ENCODE measurements around the gene DYNC2I2.
"Not testable (repeated sequence)": the region's sequence is repeated elsewhere in the genome, so short reads cannot be mapped to it uniquely, and the experiment has no call there.

DYNC2I2 gene

GRCh38 chr9:128656416-128657343 lies at the start of gene DYNC2I2:
Gene DYNC2I2, minus strand, starts transcription at chr9:128656847. Its CDS starts 121 bp downstream, at chr9:128656726.
- peak; percentile 96 for DNase-seq

- DNase-seq, result no peak
Measured at GRCh38 chr9:128706045-128706444, 49.4 kb upstream of the DYNC2I2 start.

- no peak for DNase-seq
Measured at GRCh38 chr9:128705051-128705965, 48.7 kb upstream of the DYNC2I2 start.

DNA sequence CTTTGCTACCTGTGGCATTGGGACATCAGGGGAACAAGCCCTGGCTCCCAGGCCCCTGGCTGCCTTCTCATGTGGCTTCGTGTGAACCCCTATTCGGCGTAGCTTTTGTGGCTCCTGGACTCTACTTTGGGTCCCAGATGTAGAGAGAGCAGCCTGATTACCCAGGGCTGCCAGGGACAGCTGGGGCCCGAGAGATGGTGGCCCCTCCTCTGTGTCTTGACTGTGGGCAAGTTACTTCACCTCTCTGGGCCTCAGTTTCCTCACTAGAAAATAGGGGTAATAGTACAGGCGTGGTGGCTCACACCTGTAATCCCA lies 47.7 kb upstream of the DYNC2I2 start:
- no peak for DNase-seq

DNA sequence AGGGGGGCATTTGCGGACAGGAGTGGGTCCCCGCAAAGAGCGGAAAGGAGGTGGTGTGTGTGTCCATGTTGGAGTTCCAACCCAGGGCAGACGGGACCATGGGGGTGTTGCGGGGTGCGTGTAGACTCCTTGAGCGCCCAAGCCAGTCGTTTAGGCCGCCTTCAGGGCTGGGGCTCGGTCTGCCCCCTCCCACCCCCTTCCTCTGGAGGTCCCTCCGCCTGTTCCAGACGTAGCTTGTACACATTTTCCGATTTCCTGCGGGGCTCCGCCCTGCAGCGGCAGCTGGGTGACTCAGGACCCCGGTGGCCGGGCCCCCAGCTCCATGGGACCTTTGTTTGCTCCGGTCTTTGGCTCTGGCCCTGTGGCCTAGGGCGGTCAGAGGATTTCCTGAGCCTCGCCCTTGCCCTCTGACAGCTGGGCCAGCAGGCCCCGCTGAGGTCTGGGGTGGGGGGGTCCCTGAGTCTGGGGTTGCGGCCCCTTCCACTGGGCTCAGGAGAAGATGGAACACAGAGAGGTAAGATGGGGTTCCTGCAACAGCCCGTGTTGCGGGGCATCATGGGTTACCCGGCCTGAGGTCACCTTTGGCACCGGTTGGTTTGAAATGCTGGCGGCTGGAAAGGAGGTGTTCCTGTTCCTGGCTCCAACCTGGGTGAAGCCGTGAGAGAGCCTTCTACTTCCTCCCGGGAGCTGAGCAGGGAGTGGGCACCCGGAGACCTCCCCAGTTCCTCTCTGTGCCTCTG lies 47.1 kb upstream of the DYNC2I2 start:
- no peak for DNase-seq

DNA sequence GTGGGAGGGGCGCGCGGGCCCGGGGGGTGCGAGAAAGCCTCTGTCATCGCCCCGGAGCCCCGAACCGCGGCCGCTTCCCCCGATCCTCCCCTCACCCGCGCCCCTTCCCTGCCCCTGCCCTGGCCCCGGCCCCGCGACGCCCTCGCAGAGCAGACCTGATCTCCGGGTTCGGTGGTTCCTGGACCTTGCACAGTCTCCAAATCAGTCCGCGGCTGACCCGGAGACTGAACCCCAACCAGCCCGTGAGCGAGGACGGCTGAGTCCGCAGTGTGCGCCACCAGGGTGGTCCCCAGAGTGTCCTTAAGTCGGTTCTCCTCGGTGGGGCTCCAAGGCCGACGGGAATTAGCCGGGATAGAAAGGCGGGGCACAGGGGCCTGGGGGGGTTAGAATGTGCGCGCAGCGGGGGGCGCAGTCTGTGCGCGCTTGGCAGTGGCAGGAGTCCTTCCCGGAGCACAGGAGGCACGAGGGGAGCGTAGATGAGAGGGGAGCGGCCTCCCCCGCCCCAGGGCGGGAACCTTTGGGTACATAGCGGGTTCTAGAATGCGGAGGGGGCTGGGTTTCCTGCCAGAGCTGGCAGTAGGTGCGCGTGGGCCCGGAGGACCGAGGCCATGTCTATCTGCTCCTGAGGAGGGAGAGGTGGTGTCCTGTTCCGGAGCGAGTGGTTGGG lies 46.4 kb upstream of the DYNC2I2 start:
- no peak for DNase-seq

GRCh38 chr9:128702445-128702948 lies 45.9 kb upstream of the DYNC2I2 start, which contains the start of gene PKN3:
Gene PKN3, plus strand, starts transcription at chr9:128702503. Its CDS starts 413 bp downstream, at chr9:128702916.
- peak; percentile 86 for DNase-seq

DNA sequence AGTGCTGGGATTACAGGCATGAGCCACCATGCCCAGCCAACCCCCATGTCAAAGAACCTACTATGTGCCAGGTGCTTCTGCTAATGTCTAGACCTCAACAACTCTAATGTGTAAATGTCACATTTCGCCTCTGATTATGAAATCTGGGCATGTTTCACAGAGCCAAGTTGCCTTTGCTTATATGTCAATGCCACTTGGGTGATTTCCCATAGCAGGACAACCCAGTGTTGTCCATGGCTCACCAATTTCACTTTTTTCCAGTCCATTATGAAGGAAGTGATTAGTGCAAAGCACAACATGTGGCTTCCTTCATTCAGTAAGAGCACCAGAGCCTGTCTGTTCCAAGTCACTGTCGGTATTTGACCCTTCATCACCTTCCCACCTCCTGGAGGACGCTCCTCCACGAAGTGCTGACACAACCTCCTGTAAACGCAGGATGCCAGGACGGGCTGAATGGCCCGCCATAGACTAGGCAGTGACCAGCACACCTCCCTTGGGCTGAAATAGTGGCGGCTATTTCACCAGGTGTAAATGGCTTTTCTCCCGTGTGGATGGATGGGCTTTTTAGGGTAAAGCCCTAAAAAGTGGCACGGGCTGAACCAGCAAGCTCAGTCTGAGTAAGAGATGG lies 44.7 kb upstream of the DYNC2I2 start:
- DNase-seq, result no peak

- DNase-seq, result not testable (repeated sequence)
Measured at GRCh38 chr9:128699096-128699795, 42.6 kb upstream of the DYNC2I2 start.

GRCh38 chr9:128696923-128697707 lies 40.5 kb upstream of the DYNC2I2 start:
- no peak for DNase-seq

- DNase-seq, result no peak
Measured at GRCh38 chr9:128694344-128694743, 37.7 kb upstream of the DYNC2I2 start.

GRCh38 chr9:128693738-128694137 lies 37.1 kb upstream of the DYNC2I2 start:
- not testable (repeated sequence) for DNase-seq

DNA sequence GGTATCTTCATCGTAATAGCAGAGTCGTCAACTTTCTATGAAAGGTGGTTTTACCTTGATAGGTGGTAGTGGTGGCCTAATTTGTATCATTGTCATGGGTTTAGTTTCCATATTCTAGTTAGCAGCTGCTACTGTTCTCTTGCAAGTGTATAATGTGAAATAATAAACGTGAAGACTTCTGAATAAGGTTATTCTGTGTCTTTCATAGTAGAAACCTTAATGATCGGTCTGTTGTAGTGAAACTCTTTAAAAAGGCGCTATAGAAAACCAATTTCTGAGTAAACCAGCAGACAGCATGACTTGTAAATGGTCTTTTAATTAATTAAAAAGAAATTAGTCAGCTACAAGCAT lies 34.0 kb upstream of the DYNC2I2 start:
- no peak for DNase-seq

DNA sequence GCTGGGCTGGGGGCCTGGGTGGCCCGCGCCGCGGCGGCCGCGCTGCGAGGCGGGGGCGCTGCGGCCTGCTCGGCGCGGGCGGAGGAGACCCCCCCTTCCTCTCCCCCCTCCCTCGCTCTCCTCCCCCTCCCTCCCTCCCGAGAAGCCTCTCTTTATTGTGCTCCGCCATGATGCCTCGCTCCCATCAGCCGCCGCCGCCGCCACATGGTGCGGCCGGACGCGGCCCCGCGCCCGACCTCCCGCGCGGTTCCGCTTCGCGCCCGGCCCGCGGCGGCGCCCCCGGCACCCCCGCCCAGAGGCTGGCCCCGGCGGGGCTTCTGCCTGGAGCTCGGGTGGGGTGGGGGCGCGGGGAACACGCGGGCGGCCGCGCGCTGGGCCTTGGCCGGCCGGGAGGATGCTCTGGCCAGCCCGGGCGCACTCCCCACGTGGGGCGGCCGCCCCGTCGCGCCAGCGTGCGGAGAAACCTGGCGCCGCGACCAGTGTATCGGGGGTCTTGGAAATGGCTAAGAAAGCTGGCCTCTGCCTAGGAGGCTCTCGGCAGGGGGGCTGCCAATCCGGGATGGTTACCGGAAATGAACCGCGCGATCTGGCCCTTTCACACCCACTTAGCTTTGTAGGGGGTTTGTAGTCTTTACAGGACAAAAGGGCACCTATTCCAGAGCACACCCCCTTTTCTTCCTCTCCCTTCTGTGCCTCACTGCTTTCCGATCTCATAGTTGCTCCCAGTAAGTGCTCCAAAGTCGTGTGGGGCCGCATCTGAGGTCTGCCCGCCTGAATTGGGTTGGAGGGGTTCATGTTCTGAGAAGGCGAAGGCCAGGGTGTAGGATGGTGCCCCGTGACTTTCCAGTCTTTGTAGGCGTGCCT lies 33.4 kb upstream of the DYNC2I2 start:
- DNase-seq, result peak; percentile 61

DNA sequence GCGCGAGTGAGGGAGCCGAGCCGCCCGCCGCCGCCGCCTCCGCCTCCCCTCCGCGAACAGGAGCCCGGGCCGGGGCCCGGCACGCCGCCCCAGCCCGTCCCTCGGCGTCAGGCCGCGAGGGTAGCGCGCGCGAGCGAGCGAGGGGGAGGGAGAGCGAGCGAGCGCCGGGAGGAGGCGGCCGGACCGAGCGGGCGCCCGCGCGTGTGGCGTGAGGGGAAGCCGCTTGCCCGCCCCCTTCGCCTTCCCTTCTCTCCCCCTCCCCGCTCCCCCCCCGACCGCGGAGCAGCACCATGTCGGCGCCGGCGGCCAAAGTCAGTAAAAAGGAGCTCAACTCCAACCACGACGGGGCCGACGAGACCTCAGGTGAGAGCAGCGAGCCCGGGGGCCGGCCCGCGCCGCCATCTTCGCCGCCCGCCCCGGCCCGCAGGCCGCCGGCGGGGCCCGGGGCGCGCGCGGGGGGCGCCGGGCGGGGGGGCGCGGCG lies 32.7 kb upstream of the DYNC2I2 start:
- peak; percentile 59 for DNase-seq

DNA sequence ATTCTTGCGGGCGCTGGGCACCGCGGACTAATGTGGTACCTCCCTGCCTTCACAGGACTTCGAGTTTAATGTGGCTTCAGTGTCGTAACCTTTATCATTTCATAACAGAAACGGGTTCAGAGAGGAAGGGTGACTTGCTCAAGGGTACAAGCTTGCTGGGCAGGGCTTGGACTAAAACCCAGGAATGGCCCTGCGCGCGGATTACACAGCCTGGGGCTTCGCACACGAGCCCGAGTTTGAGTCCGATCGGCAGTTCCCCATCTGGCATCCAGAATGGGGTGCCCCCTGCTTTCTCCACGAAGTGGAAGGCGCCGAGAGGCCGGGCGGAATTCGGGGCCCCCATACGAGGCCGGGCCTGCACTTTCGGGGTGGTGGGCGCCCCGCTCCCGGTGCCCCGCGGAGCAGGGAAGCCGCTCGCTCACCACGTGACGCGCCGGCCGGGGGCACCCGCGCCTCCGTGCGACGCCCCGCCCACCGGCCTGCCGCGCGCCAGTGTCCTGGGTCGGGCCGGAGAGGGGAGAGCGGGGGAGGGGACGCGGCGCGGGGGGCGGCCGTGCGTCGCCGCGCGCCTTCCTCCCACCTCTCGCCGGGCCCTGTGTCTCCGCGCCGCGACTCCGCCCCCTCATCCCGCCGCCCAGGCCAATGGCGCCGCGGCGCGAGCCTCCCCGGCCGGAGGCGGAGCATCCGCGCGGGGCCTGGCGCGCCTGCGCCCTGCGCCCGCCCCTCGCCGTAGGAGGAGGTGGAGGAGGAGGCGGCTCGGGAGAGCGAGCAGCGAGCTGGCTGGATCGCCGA lies 32.0 kb upstream of the DYNC2I2 start, which contains the start of gene SET:
SET (plus strand) TSS at position 722 of the 792 bp plus-strand sequence. CDS start 361 bp downstream, outside the sequence.
- peak; percentile 92 for DNase-seq

DNA sequence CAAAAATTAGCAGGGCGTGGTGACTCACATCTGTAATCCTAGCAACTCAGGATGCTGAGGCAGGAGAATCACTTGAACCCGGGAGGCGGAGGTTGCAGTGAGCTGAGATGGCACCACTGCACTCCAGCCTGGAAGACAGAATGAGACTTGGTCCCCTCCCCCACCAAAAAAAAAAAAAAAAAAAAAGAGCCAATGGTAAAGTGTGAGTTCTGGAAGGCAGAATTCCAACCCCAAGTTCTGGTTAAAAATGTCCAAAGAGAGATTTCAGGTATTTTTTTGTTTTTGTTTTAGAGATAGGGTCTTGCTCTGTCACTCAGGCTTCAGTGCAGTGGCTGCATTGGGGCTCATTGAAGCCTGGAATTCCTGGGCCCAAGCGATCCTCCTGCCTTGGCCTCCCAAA lies 30.8 kb upstream of the DYNC2I2 start:
- no peak for DNase-seq

All from activated gamma-delta T cell treated with Interleukin-2 at 50 U/mL for 16 hours (primary cell).